ENCODE data around the gene USP7.

USP7 gene

DNA sequence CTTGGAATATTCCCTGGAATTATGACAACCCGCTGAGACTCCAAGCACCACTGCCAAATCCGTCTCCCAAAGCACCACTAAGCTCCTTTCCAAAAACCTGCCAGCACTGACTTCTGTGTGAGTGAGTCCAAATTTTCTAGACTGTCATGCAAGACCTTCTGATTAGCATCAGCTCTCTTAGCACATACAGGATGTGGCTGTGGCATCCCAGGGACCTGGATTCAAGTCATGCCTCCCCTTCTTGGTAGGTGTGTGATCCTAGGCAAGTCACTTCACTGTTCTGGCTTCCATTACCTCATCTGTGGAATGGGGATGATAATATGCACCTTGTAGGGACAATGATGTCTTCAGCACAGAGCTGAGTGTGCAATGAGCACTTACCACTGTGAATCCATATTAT lies 38.3 kb upstream of the USP7 start:
- no peak for DNase-seq
- Histone ChIP-seq H2AFZ (ENCODE audit: low read length) (no peak overlapping the region), H3K27me3 (replicated peaks; ENCODE audit: insufficient read depth, low read length) (no peaks in the 10 kb centered on the region), H3K9me3 (replicated peaks; ENCODE audit: insufficient read depth, low read length) (no peaks in the 10 kb centered on the region), H3F3A (ENCODE audit: insufficient read depth, low read length) (no peaks in the 10 kb centered on the region), H3K4me3 (ENCODE audit: low read length) (no peak overlapping the region), H3K4me1 (ENCODE audit: low read length) (peaks cover 4% of the 10 kb centered on the region), H3K9ac (ENCODE audit: low read length) (no peak overlapping the region), H4K20me1 (ENCODE audit: insufficient read depth, low read length) (no peaks in the 10 kb centered on the region), H3K36me3 (replicated peaks; ENCODE audit: insufficient read depth, low read length) (no peaks in the 10 kb centered on the region), H3K79me2 (ENCODE audit: low read length) (no peaks in the 10 kb centered on the region), H3K9me2 (replicated peaks; ENCODE audit: insufficient read depth, low read length) (no peaks in the 10 kb centered on the region), H3K27ac (ENCODE audit: low read length) (no peak overlapping the region), H3K4me2 (ENCODE audit: low read depth, low read length) (no peak overlapping the region)
- TF ChIP-seq, protein P1, sequence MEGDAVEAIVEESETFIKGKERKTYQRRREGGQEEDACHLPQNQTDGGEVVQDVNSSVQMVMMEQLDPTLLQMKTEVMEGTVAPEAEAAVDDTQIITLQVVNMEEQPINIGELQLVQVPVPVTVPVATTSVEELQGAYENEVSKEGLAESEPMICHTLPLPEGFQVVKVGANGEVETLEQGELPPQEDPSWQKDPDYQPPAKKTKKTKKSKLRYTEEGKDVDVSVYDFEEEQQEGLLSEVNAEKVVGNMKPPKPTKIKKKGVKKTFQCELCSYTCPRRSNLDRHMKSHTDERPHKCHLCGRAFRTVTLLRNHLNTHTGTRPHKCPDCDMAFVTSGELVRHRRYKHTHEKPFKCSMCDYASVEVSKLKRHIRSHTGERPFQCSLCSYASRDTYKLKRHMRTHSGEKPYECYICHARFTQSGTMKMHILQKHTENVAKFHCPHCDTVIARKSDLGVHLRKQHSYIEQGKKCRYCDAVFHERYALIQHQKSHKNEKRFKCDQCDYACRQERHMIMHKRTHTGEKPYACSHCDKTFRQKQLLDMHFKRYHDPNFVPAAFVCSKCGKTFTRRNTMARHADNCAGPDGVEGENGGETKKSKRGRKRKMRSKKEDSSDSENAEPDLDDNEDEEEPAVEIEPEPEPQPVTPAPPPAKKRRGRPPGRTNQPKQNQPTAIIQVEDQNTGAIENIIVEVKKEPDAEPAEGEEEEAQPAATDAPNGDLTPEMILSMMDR (IDR thresholded peaks at IDR 0.05; ENCODE audit: low read length) = no peak
- no peak for TF ChIP-seq EZH2 (optimal IDR thresholded peaks at IDR 0.05; ENCODE audit: low read depth, low read length)
- no peak for TF ChIP-seq EZH2phosphoT487 (IDR thresholded peaks at IDR 0.05; ENCODE audit: low read length)

DNA sequence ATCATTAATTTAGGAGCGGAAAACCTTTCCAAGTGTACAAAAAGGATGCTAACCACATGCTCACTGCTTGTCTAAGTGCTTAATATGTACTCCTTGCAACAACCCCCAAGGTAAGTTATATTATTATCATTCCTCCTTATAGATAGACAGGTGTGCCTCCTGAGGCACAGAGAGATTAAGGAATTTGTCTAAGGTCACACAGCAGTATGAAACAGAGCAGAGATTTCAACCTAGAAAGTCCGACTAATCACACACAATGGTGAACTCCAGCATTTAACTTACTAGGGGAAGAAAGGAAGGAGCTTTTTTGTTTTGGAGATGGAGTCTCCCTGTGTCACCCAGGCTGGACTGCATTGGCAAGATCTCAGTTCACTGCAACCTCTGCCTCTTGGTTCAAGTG lies 37.0 kb upstream of the USP7 start:
- H3K27me3 ChIP-seq (replicated peaks; ENCODE audit: insufficient read depth, low read length) = no peaks in the 10 kb centered on the region
- no peaks in the 10 kb centered on the region for H4K20me1 ChIP-seq (ENCODE audit: insufficient read depth, low read length)
- H3K9ac ChIP-seq (ENCODE audit: low read length) = no peak overlapping the region
- no peaks in the 10 kb centered on the region for H3K9me2 ChIP-seq (replicated peaks; ENCODE audit: insufficient read depth, low read length)
- peaks cover 4% of the 10 kb centered on the region for H3K4me1 ChIP-seq (ENCODE audit: low read length)
- no peaks in the 10 kb centered on the region for H3K36me3 ChIP-seq (replicated peaks; ENCODE audit: insufficient read depth, low read length)
- no peak for DNase-seq
- no peaks in the 10 kb centered on the region for H3F3A ChIP-seq (ENCODE audit: insufficient read depth, low read length)
- TF ChIP-seq, protein P1 (IDR thresholded peaks at IDR 0.05; ENCODE audit: low read length) = no peak
- no peak for TF ChIP-seq EZH2phosphoT487 (IDR thresholded peaks at IDR 0.05; ENCODE audit: low read length)
- TF ChIP-seq EZH2 (optimal IDR thresholded peaks at IDR 0.05; ENCODE audit: low read depth, low read length) = no peak
- no peak overlapping the region for H3K4me3 ChIP-seq (ENCODE audit: low read length)
- no peaks in the 10 kb centered on the region for H3K79me2 ChIP-seq (ENCODE audit: low read length)
- H3K4me2 ChIP-seq (ENCODE audit: low read depth, low read length) = no peak overlapping the region
- H3K9me3 ChIP-seq (replicated peaks; ENCODE audit: insufficient read depth, low read length) = no peaks in the 10 kb centered on the region
- no peak overlapping the region for H2AFZ ChIP-seq (ENCODE audit: low read length)
- no peak overlapping the region for H3K27ac ChIP-seq (ENCODE audit: low read length)

DNA sequence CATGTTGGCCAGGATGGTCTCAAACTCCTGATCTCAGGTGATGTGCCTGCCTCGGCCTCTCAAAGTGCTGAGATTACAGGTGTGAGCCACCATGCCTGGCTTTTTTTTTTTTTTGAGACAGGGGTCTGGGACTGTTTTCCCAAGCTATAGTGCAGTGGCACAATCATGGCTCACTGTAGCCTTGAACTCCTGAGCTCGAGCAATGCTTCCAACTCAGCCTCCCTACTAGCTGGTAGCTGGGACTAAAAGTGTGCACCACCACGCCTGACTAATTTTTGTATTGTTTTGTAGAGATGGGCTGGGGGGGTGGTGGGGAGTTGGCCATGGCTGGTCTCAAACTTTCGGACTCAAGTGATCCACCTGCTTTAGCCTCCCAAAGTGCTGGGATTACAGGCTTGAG lies 36.1 kb upstream of the USP7 start:
- Histone ChIP-seq H3K4me1 (ENCODE audit: low read length) (peaks cover 4% of the 10 kb centered on the region), H3K27ac (ENCODE audit: low read length) (no peak overlapping the region), H3F3A (ENCODE audit: insufficient read depth, low read length) (no peaks in the 10 kb centered on the region), H4K20me1 (ENCODE audit: insufficient read depth, low read length) (no peaks in the 10 kb centered on the region), H3K9me3 (replicated peaks; ENCODE audit: insufficient read depth, low read length) (no peaks in the 10 kb centered on the region), H3K9me2 (replicated peaks; ENCODE audit: insufficient read depth, low read length) (no peaks in the 10 kb centered on the region), H3K27me3 (replicated peaks; ENCODE audit: insufficient read depth, low read length) (no peaks in the 10 kb centered on the region), H3K4me3 (ENCODE audit: low read length) (no peak overlapping the region), H3K9ac (ENCODE audit: low read length) (no peak overlapping the region), H3K36me3 (replicated peaks; ENCODE audit: insufficient read depth, low read length) (no peaks in the 10 kb centered on the region), H3K79me2 (ENCODE audit: low read length) (no peaks in the 10 kb centered on the region), H3K4me2 (ENCODE audit: low read depth, low read length) (no peak overlapping the region), H2AFZ (ENCODE audit: low read length) (no peak overlapping the region)
- TF ChIP-seq EZH2 (optimal IDR thresholded peaks at IDR 0.05; ENCODE audit: low read depth, low read length) (no peak), EZH2phosphoT487 (IDR thresholded peaks at IDR 0.05; ENCODE audit: low read length) (no peak)
- no peak for DNase-seq

DNA sequence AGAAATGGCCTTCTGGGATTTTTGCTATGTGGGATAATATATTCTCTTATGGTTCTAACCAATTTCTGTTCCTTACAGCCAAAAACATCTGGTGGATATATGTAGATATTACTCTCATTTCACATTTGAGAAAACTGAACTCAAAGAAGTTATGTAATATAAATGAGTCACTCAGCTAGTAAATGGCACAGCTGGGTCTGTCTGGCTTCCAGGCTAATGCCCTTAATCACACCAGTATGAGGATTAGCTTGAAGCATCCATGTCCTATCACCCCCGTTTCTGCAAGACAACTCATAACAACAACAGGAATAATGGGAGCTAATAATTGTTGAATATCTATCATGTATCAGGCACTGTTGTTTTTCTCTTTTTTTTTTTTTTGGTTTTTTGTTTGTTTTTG lies 34.4 kb upstream of the USP7 start:
- no peak overlapping the region for H3K4me3 ChIP-seq (ENCODE audit: low read length)
- no peaks in the 10 kb centered on the region for H3K4me1 ChIP-seq (ENCODE audit: low read length)
- H3K27ac ChIP-seq (ENCODE audit: low read length) = no peak overlapping the region
- H3K27me3 ChIP-seq (replicated peaks; ENCODE audit: insufficient read depth, low read length) = no peaks in the 10 kb centered on the region
- no peaks in the 10 kb centered on the region for H3K79me2 ChIP-seq (ENCODE audit: low read length)
- no peaks in the 10 kb centered on the region for H3F3A ChIP-seq (ENCODE audit: insufficient read depth, low read length)
- H3K36me3 ChIP-seq (replicated peaks; ENCODE audit: insufficient read depth, low read length) = no peaks in the 10 kb centered on the region
- H2AFZ ChIP-seq (ENCODE audit: low read length) = no peak overlapping the region
- H4K20me1 ChIP-seq (ENCODE audit: insufficient read depth, low read length) = no peaks in the 10 kb centered on the region
- DNase-seq = no peak
- TF ChIP-seq EZH2 (optimal IDR thresholded peaks at IDR 0.05; ENCODE audit: low read depth, low read length) = no peak
- TF ChIP-seq, protein P1 (IDR thresholded peaks at IDR 0.05; ENCODE audit: low read length) = no peak
- TF ChIP-seq EZH2phosphoT487 (IDR thresholded peaks at IDR 0.05; ENCODE audit: low read length) = no peak
- no peak overlapping the region for H3K9ac ChIP-seq (ENCODE audit: low read length)
- no peaks in the 10 kb centered on the region for H3K9me3 ChIP-seq (replicated peaks; ENCODE audit: insufficient read depth, low read length)
- H3K4me2 ChIP-seq (ENCODE audit: low read depth, low read length) = no peak overlapping the region
- no peaks in the 10 kb centered on the region for H3K9me2 ChIP-seq (replicated peaks; ENCODE audit: insufficient read depth, low read length)
